NOMO-1 (cell line): ENCODE measurements around the gene MRPL37.

Experiments used
- DNase-seq, 2 experiments: peaks; one replicate each; lab custom pipeline; 2025; ENCODE audit not compliant: unreplicated experiment in 2 of 2; lab: John Stamatoyannopoulos, UW

The MRPL37 gene

GRCh38 chr1:54238353-54239034 lies 38.5 kb downstream of the MRPL37 start:
- peak; percentile 78 to 92 for DNase-seq

DNA sequence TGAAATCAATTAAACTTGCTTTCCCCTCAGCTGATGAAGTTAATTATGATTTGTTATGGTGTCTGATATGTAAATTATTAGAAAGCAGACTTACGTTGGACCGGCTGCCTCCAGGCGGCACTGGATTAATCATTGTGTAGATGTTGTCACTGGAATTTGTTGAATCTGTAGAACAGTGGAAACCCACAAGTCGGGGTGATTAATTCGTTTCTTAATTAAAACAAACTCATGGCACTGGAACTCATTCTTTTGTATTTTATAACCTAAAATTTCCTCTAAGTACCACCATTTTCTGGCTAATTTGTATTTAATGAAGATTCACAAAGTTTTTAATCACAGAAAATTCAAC lies 39.0 kb downstream of the MRPL37 start:
- no peak for DNase-seq

DNA sequence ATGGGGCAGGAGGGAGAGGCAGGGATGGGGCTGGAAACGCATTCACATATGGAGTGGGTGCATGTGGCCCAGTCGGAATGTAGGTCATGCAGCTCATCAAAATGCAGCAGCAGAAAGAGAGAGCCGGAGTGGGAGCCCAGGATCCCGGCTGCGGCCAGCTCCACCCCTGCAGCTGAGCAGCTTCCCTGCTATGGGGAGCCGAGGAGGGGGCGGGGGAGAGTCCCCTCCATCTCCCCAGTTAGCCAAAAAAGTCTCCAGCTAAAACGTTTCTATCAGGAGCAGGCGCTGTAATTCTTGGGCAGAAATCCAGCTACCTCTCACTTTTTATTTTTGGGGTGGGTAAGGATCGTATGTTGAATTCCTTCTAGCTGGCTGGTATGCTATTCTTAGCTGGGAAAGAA lies 39.7 kb downstream of the MRPL37 start:
- no peak for DNase-seq

DNA sequence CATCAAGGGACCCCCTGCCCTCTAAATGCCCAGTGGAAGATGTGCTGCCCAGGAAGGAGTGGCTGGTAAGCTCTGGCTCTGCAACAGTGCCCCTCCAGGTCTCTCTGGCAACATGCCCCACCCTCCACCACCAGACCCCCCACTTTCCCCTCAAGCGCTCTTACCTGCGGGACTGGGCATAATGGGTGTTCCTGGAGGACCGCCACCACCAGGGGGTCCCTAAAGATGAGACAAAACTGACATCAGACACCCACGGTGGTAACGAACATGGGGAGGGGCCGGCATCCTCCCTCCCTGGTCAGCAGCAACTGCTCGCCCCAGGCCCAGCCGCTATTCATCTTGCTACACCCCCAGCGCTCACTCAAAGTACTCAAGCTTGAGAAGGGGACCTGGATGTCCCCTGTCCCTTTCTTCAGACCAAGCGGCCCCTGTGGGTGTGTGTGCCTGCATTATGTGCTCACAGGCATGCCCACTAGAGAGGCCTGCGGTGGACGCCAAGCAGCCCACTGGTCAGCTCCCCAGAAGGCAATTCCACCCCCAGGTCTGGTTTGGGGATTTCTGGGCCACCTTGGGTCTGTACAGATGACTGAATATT lies 40.9 kb downstream of the MRPL37 start:
- no peak for DNase-seq

- no peak for DNase-seq
Observed at GRCh38 chr1:54241364-54241763, 41.4 kb downstream of the MRPL37 start.

- DNase-seq, result no peak
Observed at GRCh38 chr1:54243022-54243421, 43.1 kb downstream of the MRPL37 start.

- no peak for DNase-seq
Observed at GRCh38 chr1:54244655-54245054, 44.7 kb downstream of the MRPL37 start.

DNA sequence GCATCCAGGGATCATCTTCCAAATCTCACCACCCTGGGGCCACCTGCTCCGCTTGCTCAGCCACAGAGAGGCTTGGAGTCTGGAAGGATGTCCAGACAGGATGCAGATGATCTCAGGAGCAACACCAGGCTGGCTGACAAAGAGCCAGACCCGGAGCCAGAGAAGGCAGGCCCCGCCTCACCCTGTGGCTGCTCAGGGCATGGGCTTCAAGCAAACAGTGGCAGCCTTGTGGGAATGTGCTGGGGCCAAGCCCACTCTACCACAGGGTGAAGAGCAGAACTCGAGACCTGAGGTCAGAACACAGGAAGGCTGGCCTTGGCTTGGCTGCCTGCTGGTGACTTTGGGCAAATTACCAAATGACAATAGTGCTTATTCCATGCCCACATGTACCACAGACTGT lies 45.5 kb downstream of the MRPL37 start:
- DNase-seq, result no peak

DNA sequence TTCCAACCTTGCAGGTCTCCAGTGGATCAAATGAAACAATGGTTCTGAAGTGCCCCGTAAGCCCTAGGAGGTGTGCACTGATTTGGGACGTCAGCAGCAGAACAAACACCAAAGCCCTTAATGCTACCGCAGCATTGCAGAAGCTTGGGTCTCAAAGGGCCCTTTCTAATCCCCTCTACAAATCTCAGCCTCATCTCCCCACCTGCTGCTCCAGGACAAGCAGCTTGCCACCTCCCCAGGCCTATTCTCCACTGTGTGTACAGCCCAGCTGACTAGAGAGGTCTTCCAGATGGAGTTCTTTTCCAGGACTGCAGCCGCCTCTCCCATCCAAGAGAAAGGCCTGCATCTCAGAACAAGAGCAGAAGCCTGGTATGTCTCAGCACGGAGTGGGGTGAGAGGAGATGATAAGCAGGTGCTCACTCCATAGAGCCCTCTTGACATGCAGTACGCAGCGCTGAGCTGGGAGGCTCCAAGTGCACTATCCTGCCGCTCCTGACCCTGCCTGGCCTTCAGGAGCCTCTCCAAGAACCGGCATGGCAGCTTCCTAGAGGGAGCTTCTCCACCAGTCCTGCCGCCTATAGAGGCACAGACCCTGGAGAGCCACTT lies 46.3 kb downstream of the MRPL37 start:
- no peak for DNase-seq

- no peak for DNase-seq
Observed at GRCh38 chr1:54247863-54248515, 48.0 kb downstream of the MRPL37 start.

DNA sequence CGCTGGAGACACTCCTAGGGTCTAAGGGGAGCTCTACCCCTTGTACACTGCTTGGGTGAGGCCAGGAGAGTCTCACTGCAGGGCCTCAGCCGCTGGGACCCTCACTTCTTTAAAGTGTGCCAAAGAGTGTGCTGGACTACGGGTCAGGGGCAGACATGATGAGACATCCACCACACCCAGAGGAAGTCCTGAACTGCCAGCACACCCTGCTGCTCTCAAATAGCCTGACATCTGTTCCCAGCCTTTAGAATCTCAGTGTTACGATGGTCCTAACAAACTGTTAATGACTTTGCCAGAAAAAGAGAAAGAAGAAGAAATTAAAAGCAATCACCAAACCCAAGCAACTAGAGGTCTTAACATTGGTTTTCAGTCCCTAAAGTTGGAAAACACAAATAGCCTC lies 49.0 kb downstream of the MRPL37 start:
- DNase-seq, result no peak

DNA sequence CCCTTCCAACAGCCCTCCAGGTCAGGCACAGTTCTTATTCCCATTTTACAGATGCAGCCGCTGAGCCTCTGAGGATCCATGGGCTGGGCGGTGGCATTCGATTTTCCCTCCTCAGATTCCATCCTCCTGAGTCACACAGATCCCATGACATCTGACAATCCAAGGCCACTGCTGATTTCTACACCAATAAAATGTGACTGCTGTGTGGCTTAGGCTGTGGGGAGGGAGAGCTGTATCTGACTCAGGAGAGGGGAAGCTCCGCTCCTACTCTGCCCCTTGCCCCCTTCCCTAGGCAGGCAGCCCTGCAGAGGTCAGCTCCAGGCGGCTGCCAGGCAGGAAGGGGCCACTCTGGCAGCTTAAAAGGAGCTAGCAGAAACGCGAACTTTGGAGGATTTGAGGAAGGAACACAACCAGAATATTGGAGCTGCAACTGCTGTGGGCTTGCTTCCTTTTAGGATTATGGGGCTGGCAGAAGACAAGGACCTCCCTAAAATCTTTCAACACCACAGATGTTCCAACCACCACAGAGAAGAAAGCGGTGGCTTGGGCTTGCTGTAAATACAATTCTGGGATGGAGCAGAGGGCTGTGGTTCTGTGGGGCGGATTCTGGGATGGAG lies 50.0 kb downstream of the MRPL37 start:
- DNase-seq, result no peak

GRCh38 chr1:54250670-54251069 lies 50.7 kb downstream of the MRPL37 start:
- no peak for DNase-seq

DNA sequence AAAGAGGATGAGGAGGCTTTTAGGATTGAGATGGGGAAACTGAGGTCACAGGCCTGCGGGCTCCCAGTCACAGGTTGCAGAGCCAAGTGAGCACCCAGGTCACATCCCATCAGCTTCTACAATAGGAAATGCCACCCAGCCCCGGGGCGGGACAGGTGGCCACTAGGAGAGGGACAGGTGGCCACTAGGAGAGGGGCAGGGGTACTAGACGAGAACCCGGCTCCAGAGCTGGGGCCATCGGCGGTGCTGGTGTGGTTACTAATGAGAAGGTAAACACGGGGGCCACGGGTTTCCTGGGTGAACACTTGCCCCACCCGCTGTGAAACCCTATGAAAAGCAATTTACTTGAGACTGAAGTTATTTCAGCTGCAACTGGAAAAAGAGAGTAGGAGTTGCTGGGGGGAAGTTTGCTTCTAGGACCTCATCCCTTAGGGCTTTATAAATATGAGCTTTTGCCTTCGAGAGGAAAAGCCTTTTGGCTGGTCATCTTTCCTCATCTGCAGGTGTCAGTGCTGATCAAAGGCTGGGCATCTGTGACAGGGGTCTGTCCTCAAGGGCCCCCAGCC lies 52.5 kb downstream of the MRPL37 start:
- no peak for DNase-seq

- no peak for DNase-seq
Observed at GRCh38 chr1:54253480-54253879, 53.5 kb downstream of the MRPL37 start.

DNA sequence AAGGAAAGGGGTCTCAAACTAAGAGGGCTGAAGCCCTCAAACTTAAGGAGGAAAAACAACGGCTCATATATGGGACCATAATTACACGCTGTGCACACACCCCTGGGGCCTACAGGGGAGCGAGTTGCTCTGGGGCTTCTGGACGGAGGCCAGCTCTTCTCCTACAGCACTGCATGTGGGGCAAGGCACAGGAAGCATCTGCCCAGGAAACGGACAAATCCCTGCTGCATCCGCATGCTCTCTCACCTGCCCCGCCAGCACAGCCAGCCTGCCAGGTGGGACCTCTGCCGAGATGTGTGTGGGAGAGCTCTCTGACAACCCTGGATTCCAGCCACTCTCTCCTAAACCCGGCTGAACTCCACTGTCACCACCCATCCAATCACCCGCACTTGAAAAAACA lies 54.1 kb downstream of the MRPL37 start:
- no peak for DNase-seq

- no peak for DNase-seq
Observed at GRCh38 chr1:54255026-54255702, 55.2 kb downstream of the MRPL37 start.

- DNase-seq, result no peak
Observed at GRCh38 chr1:54256522-54257345, 56.8 kb downstream of the MRPL37 start.

DNA sequence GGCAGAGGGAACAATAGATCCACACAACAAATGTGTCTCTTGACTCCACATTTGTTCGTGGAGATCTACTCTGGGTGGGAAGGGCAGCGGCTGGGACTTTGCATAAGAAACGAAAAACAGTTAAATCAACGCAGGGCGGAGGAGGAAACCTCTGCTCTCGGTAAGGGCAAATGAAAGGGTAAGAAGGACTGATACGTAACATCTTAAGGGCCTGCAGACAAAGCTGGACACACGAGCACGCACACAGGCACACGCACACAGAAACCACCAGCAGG lies 57.3 kb downstream of the MRPL37 start:
- DNase-seq, result no peak

- DNase-seq, result no peak
Observed at GRCh38 chr1:54257876-54258275, 57.9 kb downstream of the MRPL37 start.
